Subcutaneous adipose tissue (tissue), 4 donors: ENCODE results near the gene NOTCH1. TPM values are rescaled to one million over a fixed set of nuclear protein-coding genes. Genes with fewer than 3 reads are reported as not detected.

Experiments
- CTCF ChIP-seq: fragments of 450-650 bp; IDR thresholded peaks from one replicate; pipeline ENCODE4 v1.5.1; 2016; ENCODE audit warnings: low read depth, mild to moderate bottlenecking, control low read depth, antibody characterized with exemption, moderate library complexity
- total RNA-seq, 4 donors: library from RNA; depleted of rRNA; stranded (reverse); fragments of >200 nt; gene quantifications; one replicate each; pipeline ENCODE4 v1.1.0, GENCODE V29; 2016

Gene NOTCH1
- total RNA-seq, 4 donors from 2014 or later, result 18.0 to 94.4 (median 21.3) TPM

- TF ChIP-seq CTCF, result no peak
Observed at GRCh38 chr9:136565715-136566552, 20.1 kb upstream of the NOTCH1 start.

GRCh38 chr9:136565086-136565714 lies 19.4 kb upstream of the NOTCH1 start:
- TF ChIP-seq CTCF, result no peak

- no peak for TF ChIP-seq CTCF
Observed at GRCh38 chr9:136564379-136564988, 18.6 kb upstream of the NOTCH1 start.

GRCh38 chr9:136563646-136564325 lies 17.9 kb upstream of the NOTCH1 start:
- no peak for TF ChIP-seq CTCF

GRCh38 chr9:136562746-136563495 lies 17.1 kb upstream of the NOTCH1 start:
- no peak for TF ChIP-seq CTCF

- no peak for TF ChIP-seq CTCF
Observed at GRCh38 chr9:136561779-136562178, 15.9 kb upstream of the NOTCH1 start.
